ENCODE measurements around the gene RIC1.

DNA sequence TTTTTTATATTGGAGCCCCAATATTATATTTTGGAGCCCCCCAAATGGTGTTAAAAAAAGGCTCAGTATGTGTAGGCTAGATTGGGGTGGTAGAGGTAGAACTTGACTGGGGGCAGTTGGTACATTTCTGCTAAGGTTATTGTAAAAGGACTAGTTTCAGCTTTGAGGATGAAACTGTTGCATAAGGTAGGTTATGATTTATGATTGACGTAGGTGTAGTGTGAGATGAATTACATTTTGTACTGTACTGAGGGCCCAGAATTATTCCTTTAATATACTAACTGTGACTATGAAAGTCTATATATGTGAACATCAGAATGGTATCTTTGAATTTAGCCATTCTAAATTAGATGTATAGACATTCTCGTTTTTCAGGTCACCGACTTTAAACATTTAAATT lies 3.6 kb downstream of the RIC1 start:
- TF ChIP-seq, protein P1, sequence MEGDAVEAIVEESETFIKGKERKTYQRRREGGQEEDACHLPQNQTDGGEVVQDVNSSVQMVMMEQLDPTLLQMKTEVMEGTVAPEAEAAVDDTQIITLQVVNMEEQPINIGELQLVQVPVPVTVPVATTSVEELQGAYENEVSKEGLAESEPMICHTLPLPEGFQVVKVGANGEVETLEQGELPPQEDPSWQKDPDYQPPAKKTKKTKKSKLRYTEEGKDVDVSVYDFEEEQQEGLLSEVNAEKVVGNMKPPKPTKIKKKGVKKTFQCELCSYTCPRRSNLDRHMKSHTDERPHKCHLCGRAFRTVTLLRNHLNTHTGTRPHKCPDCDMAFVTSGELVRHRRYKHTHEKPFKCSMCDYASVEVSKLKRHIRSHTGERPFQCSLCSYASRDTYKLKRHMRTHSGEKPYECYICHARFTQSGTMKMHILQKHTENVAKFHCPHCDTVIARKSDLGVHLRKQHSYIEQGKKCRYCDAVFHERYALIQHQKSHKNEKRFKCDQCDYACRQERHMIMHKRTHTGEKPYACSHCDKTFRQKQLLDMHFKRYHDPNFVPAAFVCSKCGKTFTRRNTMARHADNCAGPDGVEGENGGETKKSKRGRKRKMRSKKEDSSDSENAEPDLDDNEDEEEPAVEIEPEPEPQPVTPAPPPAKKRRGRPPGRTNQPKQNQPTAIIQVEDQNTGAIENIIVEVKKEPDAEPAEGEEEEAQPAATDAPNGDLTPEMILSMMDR (IDR thresholded peaks at IDR 0.05) = no peak
- no peak for TF ChIP-seq POLR2A (IDR thresholded peaks at IDR 0.05)
